M059J (cell line): ENCODE measurements around the gene FILIP1L. TPM values are rescaled to one million over a fixed set of nuclear protein-coding genes. Genes with fewer than 3 reads are reported as not detected.
A peak's percentile ranks its signal among the peaks of the same experiment; 100 is the strongest.

Experiments used
- DNase-seq: peaks from one replicate; pipeline ENCODE4 v3.0.0-alpha.2; 2012; ENCODE audit warnings: low read depth
- total RNA-seq: library from RNA; depleted of rRNA; stranded (reverse); fragments of >200 nt; shearing (Covaris generic); gene quantifications from 2 replicates; pipeline ENCODE4 v1.2.3, GENCODE V29; 2014

The FILIP1L gene
- total RNA-seq, 1 experiment from 2014 or later = 35.1 TPM

GRCh38 chr3:99953596-99953995, 160.7 kb downstream of the FILIP1L start:
- peak; percentile 42 for DNase-seq

DNA sequence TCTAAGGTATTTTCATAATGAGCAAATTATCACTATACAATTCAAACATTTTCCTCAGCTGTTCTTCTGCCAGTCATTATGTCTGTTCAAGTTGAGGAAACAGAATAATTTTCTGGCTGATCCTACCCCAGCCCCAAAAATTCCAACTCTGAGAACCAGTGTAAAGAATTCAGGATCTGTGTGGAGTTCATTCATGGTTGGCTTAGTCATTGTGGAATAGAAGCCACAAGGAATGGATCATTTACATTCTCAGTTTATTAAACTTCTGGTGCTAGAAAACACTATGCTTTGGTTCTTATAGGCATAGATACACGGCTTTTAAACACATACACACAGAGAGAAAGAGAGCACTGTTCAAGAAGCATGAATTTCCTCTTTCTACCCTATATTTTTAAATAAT, 162.0 kb downstream of the FILIP1L start:
- peak; percentile 83 for DNase-seq

DNA sequence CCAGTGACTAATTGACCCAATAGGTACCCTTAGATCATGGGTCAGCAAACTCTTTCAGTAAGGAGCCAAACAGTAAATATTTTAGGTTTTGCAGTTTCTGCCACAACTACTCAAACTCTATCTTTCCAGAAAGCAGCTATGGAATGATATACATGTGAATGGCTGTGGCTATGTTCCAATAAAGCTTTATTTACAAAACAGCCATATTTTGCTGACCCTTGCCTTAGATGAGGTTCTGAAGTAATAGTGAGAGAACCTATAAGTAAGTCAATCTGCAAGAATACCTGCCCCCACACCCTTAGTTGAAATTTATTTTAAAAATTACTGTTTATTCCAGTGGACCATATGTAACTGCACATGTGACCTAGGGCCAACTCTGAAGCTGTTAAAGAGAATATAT, 162.6 kb downstream of the FILIP1L start:
- DNase-seq = peak; percentile 24

- peak; percentile 15 for DNase-seq
Measured at GRCh38 chr3:99950921-99951320, 163.4 kb downstream of the FILIP1L start.

- no peak for DNase-seq
Measured at GRCh38 chr3:99949956-99950670, 164.2 kb downstream of the FILIP1L start.

DNA sequence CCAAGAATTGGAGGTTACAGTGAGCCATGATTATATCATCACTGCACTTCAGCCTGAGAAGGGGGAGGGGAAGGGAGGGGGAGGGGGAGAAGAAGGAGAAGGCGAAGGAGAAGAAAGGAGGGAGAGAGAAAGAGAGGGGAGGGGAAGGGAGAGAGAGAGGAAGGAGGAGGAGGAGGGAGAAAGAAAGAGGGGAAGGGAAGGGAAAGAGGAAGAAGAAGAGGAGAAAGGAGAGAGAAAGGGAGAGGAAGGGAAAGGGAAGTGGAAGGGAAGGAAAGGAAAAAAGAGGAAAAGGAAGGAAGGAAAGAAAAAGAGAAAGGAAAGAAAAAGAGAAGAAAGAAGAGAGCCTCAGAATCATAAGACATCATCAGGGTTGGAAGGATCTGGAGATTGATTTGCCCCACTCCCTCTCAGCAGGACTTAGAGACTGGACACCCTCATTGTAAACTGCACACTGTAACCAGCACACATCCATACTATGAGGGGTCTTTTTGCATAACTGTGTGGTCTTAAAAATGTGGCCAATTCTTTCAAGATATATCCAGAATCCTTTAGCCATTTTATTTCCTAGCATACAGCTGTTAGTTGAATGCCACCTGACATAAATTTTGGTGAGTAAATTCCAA, 165.7 kb downstream of the FILIP1L start:
- no peak for DNase-seq

GRCh38 chr3:99947356-99947755, 166.9 kb downstream of the FILIP1L start:
- DNase-seq = no peak

GRCh38 chr3:99945328-99945995, 168.8 kb downstream of the FILIP1L start:
- DNase-seq = peak; percentile 79

- peak; percentile 26 for DNase-seq
Measured at GRCh38 chr3:99943931-99944761, 170.2 kb downstream of the FILIP1L start.

- no peak for DNase-seq
Measured at GRCh38 chr3:99941211-99941610, 173.1 kb downstream of the FILIP1L start.

DNA sequence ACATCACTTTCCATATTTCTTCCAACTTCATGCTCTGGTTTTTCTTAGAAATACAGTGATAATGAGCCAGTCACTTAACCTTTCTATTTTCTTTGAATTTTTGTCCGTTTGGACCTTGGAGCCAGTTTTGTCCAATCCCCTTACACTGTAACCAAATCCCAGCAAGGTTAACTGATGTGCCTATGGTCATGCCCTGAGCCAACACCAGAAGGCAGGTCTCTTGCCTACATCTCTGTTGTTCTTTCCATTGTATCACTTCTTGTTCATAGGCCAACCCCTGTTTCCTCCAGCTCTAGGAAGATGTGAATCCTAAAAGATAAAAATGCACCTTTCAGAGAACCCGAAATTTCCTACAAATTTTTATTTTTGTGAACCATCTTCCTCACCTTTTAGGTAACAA, 174.0 kb downstream of the FILIP1L start:
- DNase-seq = no peak

- no peak for DNase-seq
Measured at GRCh38 chr3:99939876-99940275, 174.4 kb downstream of the FILIP1L start.

DNA sequence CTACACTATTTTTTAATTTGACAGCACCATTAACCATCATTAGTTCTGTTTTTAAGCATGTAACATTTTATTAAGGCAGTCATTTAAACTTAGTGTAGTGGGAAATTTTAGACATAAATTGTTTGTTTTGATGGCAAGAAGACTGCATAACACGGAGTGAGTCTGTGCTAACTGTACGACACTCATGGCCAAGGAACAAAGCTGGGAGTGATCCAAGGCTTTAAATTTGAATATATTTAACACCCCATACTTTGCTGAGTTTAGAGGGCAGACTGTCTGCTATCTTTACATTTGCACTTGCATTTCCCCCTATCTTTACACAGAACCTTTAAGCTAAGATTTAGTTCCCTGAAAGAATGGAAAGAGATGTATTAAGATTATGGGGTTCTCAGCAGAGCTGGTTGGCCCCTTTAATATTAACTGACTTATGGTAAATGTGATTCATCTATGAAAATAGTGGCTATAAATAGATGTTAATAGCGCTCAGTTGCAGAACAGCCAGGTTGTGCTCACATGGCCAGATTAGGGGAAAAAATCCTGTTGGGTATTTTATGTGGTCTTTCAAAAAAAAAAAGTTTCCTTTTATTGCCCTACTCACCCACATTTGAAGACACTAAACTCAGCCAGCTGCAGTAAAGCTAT, 175.9 kb downstream of the FILIP1L start:
- DNase-seq = peak; percentile 33

GRCh38 chr3:99934975-99935797, 179.1 kb downstream of the FILIP1L start:
- peak; percentile 53 for DNase-seq

DNA sequence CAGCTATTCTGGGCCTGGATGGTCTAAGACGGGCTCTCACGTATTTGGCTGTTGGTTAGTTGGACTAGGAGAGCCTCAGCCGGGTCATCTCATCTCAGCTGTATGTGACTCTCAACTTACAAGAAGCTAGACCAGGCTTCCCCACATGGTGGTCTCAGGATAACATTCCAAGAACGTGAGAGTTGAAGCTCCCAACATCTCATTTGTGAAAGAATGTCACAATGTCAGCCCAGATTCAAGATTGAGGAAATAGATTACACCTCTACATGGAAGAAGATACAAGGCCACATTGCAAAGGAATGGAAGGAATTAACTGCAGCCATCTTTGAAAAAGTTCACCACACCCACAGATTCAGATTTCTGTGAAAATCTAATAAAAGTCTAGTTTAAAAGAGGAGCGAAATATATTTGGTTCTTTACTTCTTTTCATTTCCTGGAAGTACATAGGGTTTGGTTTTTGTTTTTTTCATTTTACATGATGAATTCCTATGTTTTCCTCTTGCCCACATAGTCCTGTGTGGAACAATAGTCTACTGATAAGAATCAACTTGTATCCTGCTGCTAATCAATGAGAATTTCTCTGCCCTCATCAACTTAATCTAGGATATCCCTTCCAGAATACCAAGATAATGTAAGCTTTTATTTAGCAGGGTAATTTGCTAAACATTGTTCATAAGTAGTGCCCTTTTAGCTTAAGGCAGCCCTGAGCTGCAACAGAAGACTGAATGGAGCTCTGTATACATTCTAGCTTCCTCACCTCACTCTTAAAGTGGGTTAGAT, 180.1 kb downstream of the FILIP1L start:
- DNase-seq = no peak

DNA sequence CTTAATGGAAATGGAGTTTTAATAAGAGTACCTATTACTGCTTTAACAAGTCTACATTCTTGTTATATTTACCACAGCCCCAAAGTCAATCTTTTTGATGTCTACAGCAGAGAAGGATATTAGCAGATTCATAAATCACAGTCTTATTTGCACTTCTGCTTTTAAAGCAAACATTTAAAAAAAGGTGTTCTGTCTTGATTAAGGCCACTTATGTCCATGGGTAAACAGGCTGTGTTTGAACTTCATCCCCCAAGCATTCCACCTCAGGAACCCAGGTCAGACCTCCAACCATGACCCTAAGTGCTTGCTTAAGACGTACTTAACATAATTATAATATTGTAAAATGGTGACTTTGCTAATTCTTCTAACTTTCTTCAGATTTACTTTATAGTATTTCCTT, 183.2 kb downstream of the FILIP1L start:
- DNase-seq = no peak

- DNase-seq = peak; percentile 75
Measured at GRCh38 chr3:99929745-99930139, 184.6 kb downstream of the FILIP1L start.

DNA sequence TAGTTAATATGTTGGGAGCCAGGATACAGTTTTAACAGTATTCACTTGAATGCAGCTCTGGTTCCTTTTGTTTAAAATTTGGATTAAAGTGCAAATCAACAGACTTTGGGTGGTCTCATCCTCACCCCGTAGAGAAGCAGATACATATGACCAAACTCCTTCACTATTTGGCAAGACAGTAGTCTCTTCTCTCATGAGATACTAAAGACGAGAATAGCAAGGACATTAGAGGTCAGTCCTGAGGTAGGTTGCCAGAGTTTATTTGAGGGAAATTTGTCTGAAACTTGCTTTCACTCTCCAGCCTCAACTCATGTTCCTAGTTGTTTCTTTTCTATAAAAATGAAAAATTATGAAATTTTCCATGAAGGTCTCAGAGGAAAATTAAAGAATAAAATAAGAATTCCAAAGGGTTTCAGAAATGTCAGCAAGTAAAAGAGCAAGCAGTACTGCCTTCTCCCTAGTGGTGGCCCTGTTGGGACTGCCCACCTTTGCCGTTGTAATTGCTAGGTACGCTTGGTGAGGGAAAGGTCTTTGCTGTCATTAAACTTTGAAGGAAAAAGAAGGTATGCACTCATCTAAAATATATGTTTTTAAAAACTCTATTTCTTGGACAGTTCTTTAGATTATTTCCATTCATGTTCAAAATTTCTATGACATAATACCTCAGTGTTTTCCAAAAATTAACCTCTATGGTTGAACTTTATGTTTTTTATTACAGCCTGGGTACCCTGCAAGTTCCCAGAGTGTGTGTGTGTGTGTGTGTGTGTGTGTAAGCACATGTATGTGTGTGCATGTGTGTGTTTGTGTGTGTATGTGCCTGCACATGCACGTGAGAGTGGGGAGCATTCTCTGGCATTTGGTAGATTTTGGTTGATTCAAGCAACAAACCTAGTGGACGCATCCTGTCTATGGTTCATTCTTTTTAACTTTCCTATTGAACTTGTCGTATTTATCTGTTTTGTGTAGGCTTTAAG, 185.2 kb downstream of the FILIP1L start:
- DNase-seq = no peak
